Lung microvascular endothelial cell (primary cell): ENCODE results near the gene NMNAT1. TPM values are rescaled to one million over a fixed set of nuclear protein-coding genes. Genes with fewer than 3 reads are reported as not detected.
"Not testable (repeated sequence)": the region's sequence is repeated elsewhere in the genome, so short reads cannot be mapped to it uniquely, and the experiment has no call there.

ENCODE experiments used
- DNase-seq, 2 donors: peaks; one replicate each; pipeline versions ENCODE4 v3.0.0 to v3.0.0-alpha.2; 2010; ENCODE audit warnings: low read depth in 2 of 2
- total RNA-seq: library from RNA; depleted of rRNA; stranded (reverse); fragments of >200 nt; gene quantifications from 2 replicates; pipeline ENCODE4 v1.2.1, GENCODE V29; 2014

The NMNAT1 gene
- total RNA-seq, 1 donor from 2014 or later: 13.3 TPM

GRCh38 chr1:10014016-10014415, 70.7 kb downstream of the NMNAT1 start:
- no peak for DNase-seq

- DNase-seq: no peak
These were observed 76.3 kb downstream of the NMNAT1 start for GRCh38 chr1:10019561-10019960.

- no peak for DNase-seq
These were observed 76.8 kb downstream of the NMNAT1 start for GRCh38 chr1:10020086-10020485.

GRCh38 chr1:10020678-10021077, 77.4 kb downstream of the NMNAT1 start:
- not testable (repeated sequence) for DNase-seq

- not testable (repeated sequence) for DNase-seq
These were observed 78.7 kb downstream of the NMNAT1 start for GRCh38 chr1:10021992-10022391.

- no peak for DNase-seq
These were observed 79.4 kb downstream of the NMNAT1 start for GRCh38 chr1:10022656-10023055.

GRCh38 chr1:10025354-10025753, 82.1 kb downstream of the NMNAT1 start:
- no peak for DNase-seq

- no peak for DNase-seq
These were observed 83.8 kb downstream of the NMNAT1 start for GRCh38 chr1:10027027-10027426.

GRCh38 chr1:10028956-10029500, 85.8 kb downstream of the NMNAT1 start:
- not testable (repeated sequence) for DNase-seq

GRCh38 chr1:10031461-10031860, 88.2 kb downstream of the NMNAT1 start:
- no peak for DNase-seq

- DNase-seq: peak; percentile 99
These were observed 89.5 kb downstream of the NMNAT1 start, which contains the start of gene UBE4B for GRCh38 chr1:10032590-10033358. Gene UBE4B (plus strand): TSS chr1:10032958. CDS start chr1:10033671, 713 bp downstream.

- peak; percentile 51 to 61 for DNase-seq
These were observed 90.1 kb downstream of the NMNAT1 start for GRCh38 chr1:10033359-10033845.

Other genes with a start within 250 kb of the NMNAT1 start
- 47.3 and 48.6 TPM in 2 replicates for gene CLSTN1, start 119.5 kb upstream of the NMNAT1 start, total RNA-seq
- 23.4 and 35.3 TPM in 2 replicates for gene CTNNBIP1, start 33.2 kb upstream of the NMNAT1 start, total RNA-seq
- gene LZIC, start 84 bp upstream of the NMNAT1 start, total RNA-seq: 14.6 and 18.3 TPM in 2 replicates
- 0.22 TPM in 1 of 2 replicates, not detected in the other for gene RBP7, start 53.8 kb downstream of the NMNAT1 start, total RNA-seq
- 12.7 and 13.7 TPM in 2 replicates for gene UBE4B, start 89.5 kb downstream of the NMNAT1 start, total RNA-seq